HuH-7 (cell line): ENCODE measurements around the gene SATB1.

Source experiments
- DNase-seq: peaks from one replicate; pipeline ENCODE4 v3.0.0; 2011; ENCODE audit warnings: low spot score

Gene SATB1

GRCh38 chr3:18431266-18431665, 6.1 kb upstream of the SATB1 start:
- no peak for DNase-seq

GRCh38 chr3:18428991-18429745, 4.0 kb upstream of the SATB1 start:
- DNase-seq: no peak

GRCh38 chr3:18428036-18428435, 2.9 kb upstream of the SATB1 start:
- no peak for DNase-seq

- no peak for DNase-seq
Observed at GRCh38 chr3:18426597-18427193, 1.6 kb upstream of the SATB1 start.

- DNase-seq: peak; percentile 56
Observed at GRCh38 chr3:18425641-18426257, 610 bp upstream of the SATB1 start.

GRCh38 chr3:18424213-18424728, 868 bp downstream of the SATB1 start:
- DNase-seq: peak; percentile 52

GRCh38 chr3:18423401-18424212, 1.5 kb downstream of the SATB1 start:
- peak; percentile 32 for DNase-seq

GRCh38 chr3:18422972-18423371, 2.2 kb downstream of the SATB1 start:
- DNase-seq: no peak

GRCh38 chr3:18420555-18420954, 4.6 kb downstream of the SATB1 start:
- no peak for DNase-seq

GRCh38 chr3:18419232-18419631, 5.9 kb downstream of the SATB1 start:
- DNase-seq: no peak

- DNase-seq: no peak
Observed at GRCh38 chr3:18417904-18418572, 7.1 kb downstream of the SATB1 start.

GRCh38 chr3:18416332-18416731, 8.8 kb downstream of the SATB1 start:
- DNase-seq: no peak

GRCh38 chr3:18415839-18416238, 9.3 kb downstream of the SATB1 start:
- no peak for DNase-seq

GRCh38 chr3:18415167-18415566, 10.0 kb downstream of the SATB1 start:
- DNase-seq: no peak

- DNase-seq: no peak
Observed at GRCh38 chr3:18412684-18413083, 12.5 kb downstream of the SATB1 start.

- DNase-seq: no peak
Observed at GRCh38 chr3:18411541-18411940, 13.6 kb downstream of the SATB1 start.

GRCh38 chr3:18410205-18410604, 14.9 kb downstream of the SATB1 start:
- DNase-seq: no peak

- no peak for DNase-seq
Observed at GRCh38 chr3:18409266-18409665, 15.9 kb downstream of the SATB1 start.

- DNase-seq: no peak
Observed at GRCh38 chr3:18405141-18405540, 20.0 kb downstream of the SATB1 start.

GRCh38 chr3:18403061-18403460, 22.1 kb downstream of the SATB1 start:
- no peak for DNase-seq

GRCh38 chr3:18402239-18402799, 22.8 kb downstream of the SATB1 start:
- DNase-seq: no peak
